ENCODE measurements around the gene PPP3CA. TPM values are rescaled to one million over a fixed set of nuclear protein-coding genes. Genes with fewer than 3 reads are reported as not detected.
A peak's percentile ranks its signal among the peaks of the same experiment; 100 is the strongest.

The PPP3CA gene
- total and polyA plus RNA-seq, 3 experiments from 2014 or later, result 6.9 to 30.7 (median 30.0) TPM

GRCh38 chr4:101210331-101210730, 137.0 kb downstream of the PPP3CA start:
- Histone ChIP-seq H3K27me3 (ENCODE audit: insufficient read depth, low read length, poor library complexity, severe bottlenecking) (no peaks in the 10 kb centered on the region), H3K36me3 (ENCODE audit: insufficient read depth, low read length) (no peaks in the 10 kb centered on the region), H3K4me1 (ENCODE audit: insufficient read depth, low read length) (peaks cover 20% of the 10 kb centered on the region), H3K9me3 (ENCODE audit: low read length) (no peaks in the 10 kb centered on the region), H3K27ac (ENCODE audit: low read depth, low read length) (no peak overlapping the region), H3K4me3 (ENCODE audit: low read length) (no peak overlapping the region)
- CTCF ChIA-PET, result no interaction called here
- Mint-ChIP-seq H3K4me3 (no peak overlapping the region), H3K36me3 (peaks cover 0 to 1% (median 0%) of the 10 kb centered on the region in 3 donors), H3K27ac (peak overlapping the region in 1 of 8 donors; percentile 20), H3K4me1 (peaks cover 50 to 76% (median 61%) of the 10 kb centered on the region in 3 donors), H3K27me3 (no peaks in the 10 kb centered on the region), H3K9me3 (no peaks in the 10 kb centered on the region)
- no peak for DNase-seq
- POLR2A ChIA-PET, result no interaction called here

- no peak for DNase-seq
- H3K4me1 ChIP-seq (ENCODE audit: insufficient read depth, low read length), result peaks cover 22% of the 10 kb centered on the region
- no peaks in the 10 kb centered on the region for H3K9me3 ChIP-seq (ENCODE audit: low read length)
- POLR2A ChIA-PET, result no interaction called here
- Mint-ChIP-seq H3K4me1 (peaks cover 51 to 80% (median 66%) of the 10 kb centered on the region in 3 donors), H3K9me3 (no peaks in the 10 kb centered on the region), H3K27ac (peak overlapping the region in 1 of 8 donors; percentile 9), H3K27me3 (no peaks in the 10 kb centered on the region), H3K4me3 (no peak overlapping the region), H3K36me3 (peaks cover 0 to 1% (median 0%) of the 10 kb centered on the region in 3 donors)
- no peak overlapping the region for H3K4me3 ChIP-seq (ENCODE audit: low read length)
- CTCF ChIA-PET, result no interaction called here
- no peak overlapping the region for H3K27ac ChIP-seq (ENCODE audit: low read depth, low read length)
- no peaks in the 10 kb centered on the region for H3K27me3 ChIP-seq (ENCODE audit: insufficient read depth, low read length, poor library complexity, severe bottlenecking)
- no peaks in the 10 kb centered on the region for H3K36me3 ChIP-seq (ENCODE audit: insufficient read depth, low read length)
Measured at GRCh38 chr4:101208171-101208570, 139.2 kb downstream of the PPP3CA start.

DNA sequence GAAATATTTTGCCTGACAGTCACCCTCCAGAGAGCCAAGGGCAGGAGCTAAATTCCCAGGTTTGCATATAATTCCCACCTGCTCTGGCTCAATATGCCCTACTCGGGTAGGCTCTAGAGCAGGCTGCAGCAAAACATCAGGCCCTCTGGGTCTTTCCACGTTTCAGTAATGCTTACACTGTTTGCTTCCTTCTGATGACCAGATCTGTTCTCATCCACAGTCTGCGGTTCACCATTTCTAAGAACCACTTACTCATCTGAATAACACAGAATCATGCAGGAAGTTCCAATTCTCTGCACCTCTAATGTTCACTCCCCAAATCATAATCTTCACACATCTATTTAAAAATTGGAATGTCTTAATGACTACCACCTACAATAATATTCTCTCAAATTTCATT, 141.4 kb downstream of the PPP3CA start:
- Histone ChIP-seq H3K9me3 (ENCODE audit: low read length) (no peaks in the 10 kb centered on the region), H3K27me3 (ENCODE audit: insufficient read depth, low read length, poor library complexity, severe bottlenecking) (no peaks in the 10 kb centered on the region), H3K4me3 (ENCODE audit: low read length) (no peak overlapping the region), H3K27ac (ENCODE audit: low read depth, low read length) (no peak overlapping the region), H3K4me1 (ENCODE audit: insufficient read depth, low read length) (peaks cover 22% of the 10 kb centered on the region), H3K36me3 (ENCODE audit: insufficient read depth, low read length) (no peaks in the 10 kb centered on the region)
- ChIA-PET CTCF (no interaction called here), POLR2A (interaction anchor here (1.4 kb wide), 1 partner anchor 142 kb away, joined by 3 read pairs; the partner anchor contains the start of gene PPP3CA)
- Mint-ChIP-seq H3K4me1 (peaks cover 51 to 80% (median 68%) of the 10 kb centered on the region in 3 donors), H3K36me3 (peaks cover 0 to 2% (median 0%) of the 10 kb centered on the region in 3 donors), H3K4me3 (peak overlapping the region in 6 of 7 donors; percentile 17 to 67 (median 46)), H3K27ac (peak overlapping the region in 7 of 8 donors; percentile 3 to 92 (median 43)), H3K27me3 (no peaks in the 10 kb centered on the region), H3K9me3 (no peaks in the 10 kb centered on the region)
- DNase-seq, result peak in 4 of 5 donors; percentile 1 to 50 (median 24)

GRCh38 chr4:101201421-101201820, 145.9 kb downstream of the PPP3CA start:
- CTCF ChIA-PET, result no interaction called here
- H3K4me1 Mint-ChIP-seq, result peaks cover 64 to 85% (median 85%) of the 10 kb centered on the region in 3 donors

GRCh38 chr4:101200561-101200960, 146.8 kb downstream of the PPP3CA start:
- Mint-ChIP-seq H3K4me3 (no peak overlapping the region), H3K36me3 (peaks cover 0 to 6% (median 4%) of the 10 kb centered on the region in 3 donors), H3K27me3 (no peaks in the 10 kb centered on the region), H3K4me1 (peaks cover 58 to 84% (median 81%) of the 10 kb centered on the region in 3 donors), H3K27ac (peak overlapping the region in 1 of 8 donors; percentile 61), H3K9me3 (no peaks in the 10 kb centered on the region)
- ChIA-PET POLR2A (no interaction called here), CTCF (no interaction called here)
- Histone ChIP-seq H3K4me1 (ENCODE audit: insufficient read depth, low read length) (peaks cover 4% of the 10 kb centered on the region), H3K36me3 (ENCODE audit: insufficient read depth, low read length) (no peaks in the 10 kb centered on the region), H3K4me3 (ENCODE audit: low read length) (no peak overlapping the region), H3K9me3 (ENCODE audit: low read length) (no peaks in the 10 kb centered on the region), H3K27me3 (ENCODE audit: insufficient read depth, low read length, poor library complexity, severe bottlenecking) (no peaks in the 10 kb centered on the region), H3K27ac (ENCODE audit: low read depth, low read length) (no peak overlapping the region)
- no peak for DNase-seq

More at GRCh38 chr4:101201421-101201820, 145.9 kb downstream of the PPP3CA start:
- H3K27me3 Mint-ChIP-seq, result no peaks in the 10 kb centered on the region
- H3K27ac Mint-ChIP-seq, result no peak overlapping the region
- Histone ChIP-seq H3K9me3 (ENCODE audit: low read length) (no peaks in the 10 kb centered on the region), H3K4me1 (ENCODE audit: insufficient read depth, low read length) (peaks cover 10% of the 10 kb centered on the region), H3K36me3 (ENCODE audit: insufficient read depth, low read length) (no peaks in the 10 kb centered on the region), H3K4me3 (ENCODE audit: low read length) (no peak overlapping the region), H3K27ac (ENCODE audit: low read depth, low read length) (no peak overlapping the region), H3K27me3 (ENCODE audit: insufficient read depth, low read length, poor library complexity, severe bottlenecking) (no peaks in the 10 kb centered on the region)
- POLR2A ChIA-PET, result no interaction called here
- H3K9me3 Mint-ChIP-seq, result no peaks in the 10 kb centered on the region
- H3K4me3 Mint-ChIP-seq, result no peak overlapping the region
- DNase-seq, result no peak
- H3K36me3 Mint-ChIP-seq, result peaks cover 0 to 2% (median 0%) of the 10 kb centered on the region in 3 donors

- peaks cover 51 to 76% (median 72%) of the 10 kb centered on the region in 3 donors for H3K4me1 Mint-ChIP-seq
- H3K9me3 Mint-ChIP-seq, result no peaks in the 10 kb centered on the region
- no peaks in the 10 kb centered on the region for H3K4me1 ChIP-seq (ENCODE audit: insufficient read depth, low read length)
- H3K27me3 Mint-ChIP-seq, result no peaks in the 10 kb centered on the region
- ChIA-PET POLR2A (no interaction called here), CTCF (no interaction called here)
- no peak for DNase-seq
- H3K27ac Mint-ChIP-seq, result peak overlapping the region in 3 of 8 donors; percentile 31 to 51 (median 49)
- H3K36me3 ChIP-seq (ENCODE audit: insufficient read depth, low read length), result no peaks in the 10 kb centered on the region
- no peaks in the 10 kb centered on the region for H3K9me3 ChIP-seq (ENCODE audit: low read length)
- H3K4me3 Mint-ChIP-seq, result no peak overlapping the region
- no peaks in the 10 kb centered on the region for H3K27me3 ChIP-seq (ENCODE audit: insufficient read depth, low read length, poor library complexity, severe bottlenecking)
- H3K36me3 Mint-ChIP-seq, result peaks cover 0 to 10% (median 6%) of the 10 kb centered on the region in 3 donors
- no peak overlapping the region for H3K4me3 ChIP-seq (ENCODE audit: low read length)
- no peak overlapping the region for H3K27ac ChIP-seq (ENCODE audit: low read depth, low read length)
Measured at GRCh38 chr4:101199507-101200285, 147.6 kb downstream of the PPP3CA start.

DNA sequence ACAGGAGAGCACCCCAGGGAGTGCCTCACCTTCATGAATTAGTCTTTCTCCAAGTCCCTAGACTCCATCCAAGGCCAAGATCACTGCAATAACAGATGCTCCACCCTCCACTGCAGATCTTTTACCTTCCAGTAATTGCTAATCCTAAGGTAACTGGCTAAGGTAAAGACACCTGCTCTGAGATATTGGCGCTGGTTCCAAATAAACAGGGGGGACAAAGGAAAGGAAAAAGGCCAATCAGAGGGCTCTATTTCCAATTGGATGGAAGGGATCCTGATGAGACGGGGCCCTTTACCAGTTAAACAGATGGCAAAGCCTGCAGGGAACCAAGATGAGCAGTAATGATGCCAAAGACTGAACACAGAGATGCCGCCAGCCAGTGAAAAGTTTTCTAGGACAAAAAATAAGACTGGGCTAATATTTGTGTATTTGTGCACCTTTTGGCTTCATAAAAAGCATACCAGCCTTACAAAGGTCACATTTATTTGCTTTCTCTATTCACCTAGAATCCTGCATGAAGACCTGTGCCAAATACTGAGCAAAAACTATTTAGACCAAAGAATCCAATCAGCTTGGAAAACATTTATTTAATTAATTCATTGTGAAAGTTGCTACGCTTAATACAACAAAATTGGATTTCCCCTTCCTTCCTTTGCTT, 148.5 kb downstream of the PPP3CA start:
- Mint-ChIP-seq H3K4me3 (no peak overlapping the region), H3K36me3 (peaks cover 0 to 12% (median 9%) of the 10 kb centered on the region in 3 donors), H3K4me1 (peaks cover 49 to 73% (median 71%) of the 10 kb centered on the region in 3 donors), H3K27ac (peak overlapping the region in 3 of 8 donors; percentile 28 to 56 (median 51)), H3K9me3 (no peaks in the 10 kb centered on the region), H3K27me3 (no peaks in the 10 kb centered on the region)
- POLR2A ChIA-PET, result no interaction called here
- Histone ChIP-seq H3K4me1 (ENCODE audit: insufficient read depth, low read length) (no peaks in the 10 kb centered on the region), H3K4me3 (ENCODE audit: low read length) (no peak overlapping the region), H3K9me3 (ENCODE audit: low read length) (no peaks in the 10 kb centered on the region), H3K27me3 (ENCODE audit: insufficient read depth, low read length, poor library complexity, severe bottlenecking) (no peaks in the 10 kb centered on the region), H3K36me3 (ENCODE audit: insufficient read depth, low read length) (no peaks in the 10 kb centered on the region), H3K27ac (ENCODE audit: low read depth, low read length) (no peak overlapping the region)
- DNase-seq, result no peak
- CTCF ChIA-PET, result no interaction called here

- Histone ChIP-seq H3K36me3 (ENCODE audit: insufficient read depth, low read length) (no peaks in the 10 kb centered on the region), H3K9me3 (ENCODE audit: low read length) (no peaks in the 10 kb centered on the region), H3K4me1 (ENCODE audit: insufficient read depth, low read length) (no peaks in the 10 kb centered on the region), H3K27me3 (ENCODE audit: insufficient read depth, low read length, poor library complexity, severe bottlenecking) (no peaks in the 10 kb centered on the region), H3K27ac (ENCODE audit: low read depth, low read length) (no peak overlapping the region), H3K4me3 (ENCODE audit: low read length) (no peak overlapping the region)
- no peak for DNase-seq
- Mint-ChIP-seq H3K27ac (peak overlapping the region in 1 of 8 donors; percentile 20), H3K27me3 (no peaks in the 10 kb centered on the region), H3K4me3 (no peak overlapping the region), H3K9me3 (no peaks in the 10 kb centered on the region), H3K36me3 (peaks cover 0 to 21% (median 10%) of the 10 kb centered on the region in 3 donors), H3K4me1 (peaks cover 46 to 72% (median 66%) of the 10 kb centered on the region in 3 donors)
- CTCF ChIA-PET, result no interaction called here
- POLR2A ChIA-PET, result no interaction called here
Measured at GRCh38 chr4:101197350-101197749, 150.0 kb downstream of the PPP3CA start.
